Esophagus muscularis mucosa (tissue), 4 donors: ENCODE data around the gene ROBO1. TPM values are rescaled to one million over a fixed set of nuclear protein-coding genes. Genes with fewer than 3 reads are reported as not detected.

Experiments used
- DNase-seq: peaks from one replicate; pipeline ENCODE4 v3.0.0-alpha.2; 2017; ENCODE audit errors: extremely low spot score
- H3K27ac ChIP-seq, 4 donors: fragments of 200-600 bp; sonication (generic); replicated peaks in 1 of 4; 1 replicate in 3 of 4; 2 replicates in 1 of 4; pipeline ENCODE4 v1.5.1; 2016 to 2019; ENCODE audit warnings: mild to moderate bottlenecking in 1 of 4
- H3K27me3 ChIP-seq, 4 donors: fragments of 200-600 bp; sonication (generic); one replicate each; pipeline versions ENCODE4 v1.5.1 to v1.6.0; 2016 to 2019
- H3K36me3 ChIP-seq, 4 donors: fragments of 200-600 bp; sonication (generic); one replicate each; pipeline ENCODE4 v1.5.1; 2016 to 2019
- H3K4me1 ChIP-seq, 4 donors: fragments of 200-600 bp; sonication (generic); one replicate each; pipeline ENCODE4 v1.5.1; 2016 to 2019
- H3K4me3 ChIP-seq, 4 donors: fragments of 200-600 bp; sonication (generic); 1 replicate in 2 of 4; 2 replicates in 2 of 4; pipeline ENCODE4 v1.5.1; 2016 to 2019; ENCODE audit warnings: mild to moderate bottlenecking in 4 of 4, moderate library complexity in 1 of 4
- H3K9me3 ChIP-seq, 4 donors: fragments of 200-600 bp; sonication (generic); 1 replicate in 3 of 4; 2 replicates in 1 of 4; pipeline ENCODE4 v1.5.1; 2016 to 2019
- EP300 ChIP-seq: sonication (generic); formaldehyde crosslinking; IDR thresholded peaks from one replicate; pipeline ENCODE4 v1.6.1; 2017; ENCODE audit warnings: antibody characterized with exemption
- POLR2A ChIP-seq: fragments of 450-650 bp; IDR thresholded peaks from one replicate; pipeline ENCODE4 v1.6.1; 2017; ENCODE audit warnings: antibody characterized with exemption, moderate library complexity, mild to moderate bottlenecking, low read depth
- POLR2AphosphoS5 ChIP-seq, 2 donors: sonication (generic); formaldehyde crosslinking; IDR thresholded peaks; one replicate each; pipeline ENCODE4 v1.6.1; 2017; ENCODE audit warnings: antibody characterized with exemption in 2 of 2
- WGBS: methylation state at CpG from one replicate; pipeline ENCODE4 v1.1.5; 2018; 5-methylcytosine and 5-hydroxymethylcytosine counted together
- intact Hi-C: fragments of 100-400 bp; cut with DNase I; formaldehyde crosslinking; loops from one replicate; pipeline ENCODE4 v1.15.1; 2023
- total RNA-seq, 4 donors: library from RNA; depleted of rRNA; stranded (reverse); fragments of >200 nt; gene quantifications; one replicate each; pipeline versions ENCODE4 v1.1.0 to v1.2.1, GENCODE V29; 2016
- TF ChIP-seq, protein P1 (sequence below), 3 experiments: fragments of 200-600 bp in 2 of 3; fragments of 450-650 bp in 1 of 3; sonication (generic) in 2 of 3; IDR thresholded peaks; one replicate each; pipeline ENCODE4 v1.5.1; 2017 to 2019; ENCODE audit warnings: antibody characterized with exemption in 3 of 3, mild to moderate bottlenecking in 2 of 3, moderate library complexity in 1 of 3

The ROBO1 gene
- total RNA-seq, 4 donors from 2014 or later = 9.6 to 14.2 (median 12.6) TPM

DNA sequence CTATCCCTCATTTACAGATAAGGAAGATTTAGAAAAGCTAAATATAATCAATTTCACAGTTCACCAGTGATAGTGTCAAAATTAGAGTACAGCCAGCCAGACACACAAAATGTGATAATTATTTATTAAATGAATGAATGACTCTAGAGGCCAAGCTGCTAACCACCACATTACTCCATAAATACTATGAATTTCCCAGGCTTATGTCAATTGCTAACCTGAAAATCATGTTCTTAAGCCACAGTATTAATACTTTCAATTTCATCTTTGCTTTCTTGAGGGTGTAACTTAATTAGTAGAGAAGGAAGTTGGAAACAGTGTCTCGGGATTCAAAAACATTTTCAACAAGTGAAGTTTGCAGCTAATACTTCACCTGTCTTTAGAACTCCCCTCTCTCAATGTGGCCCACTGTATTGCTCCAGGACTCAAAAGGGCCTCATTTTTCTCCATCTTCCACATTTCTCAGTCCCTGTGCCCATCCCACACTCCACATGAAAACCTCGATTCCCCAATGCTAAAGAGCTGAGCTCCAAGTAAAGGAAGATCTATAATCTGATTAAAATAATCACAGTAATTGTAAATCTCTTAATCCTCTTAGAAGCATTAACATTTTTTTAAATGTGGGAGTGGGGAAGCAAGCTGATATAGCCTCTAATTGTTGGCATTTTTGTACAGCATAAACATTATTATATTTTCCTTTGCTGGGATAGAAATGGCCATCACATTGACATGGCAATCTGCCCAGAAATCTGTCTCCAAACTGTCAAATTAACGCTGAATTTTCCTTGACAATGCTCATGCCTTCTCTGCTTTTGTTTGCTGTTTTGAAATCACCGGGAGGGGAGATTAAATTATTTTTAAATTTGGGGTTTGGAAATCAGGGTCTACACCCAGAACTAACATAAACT lies 765.1 kb downstream of the ROBO1 start:
- Histone ChIP-seq H3K9me3 (no peaks in the 10 kb centered on the region), H3K27me3 (no peaks in the 10 kb centered on the region), H3K27ac (no peak overlapping the region), H3K36me3 (no peaks in the 10 kb centered on the region), H3K4me3 (no peak overlapping the region), H3K4me1 (no peaks in the 10 kb centered on the region)
- TF ChIP-seq, protein P1, sequence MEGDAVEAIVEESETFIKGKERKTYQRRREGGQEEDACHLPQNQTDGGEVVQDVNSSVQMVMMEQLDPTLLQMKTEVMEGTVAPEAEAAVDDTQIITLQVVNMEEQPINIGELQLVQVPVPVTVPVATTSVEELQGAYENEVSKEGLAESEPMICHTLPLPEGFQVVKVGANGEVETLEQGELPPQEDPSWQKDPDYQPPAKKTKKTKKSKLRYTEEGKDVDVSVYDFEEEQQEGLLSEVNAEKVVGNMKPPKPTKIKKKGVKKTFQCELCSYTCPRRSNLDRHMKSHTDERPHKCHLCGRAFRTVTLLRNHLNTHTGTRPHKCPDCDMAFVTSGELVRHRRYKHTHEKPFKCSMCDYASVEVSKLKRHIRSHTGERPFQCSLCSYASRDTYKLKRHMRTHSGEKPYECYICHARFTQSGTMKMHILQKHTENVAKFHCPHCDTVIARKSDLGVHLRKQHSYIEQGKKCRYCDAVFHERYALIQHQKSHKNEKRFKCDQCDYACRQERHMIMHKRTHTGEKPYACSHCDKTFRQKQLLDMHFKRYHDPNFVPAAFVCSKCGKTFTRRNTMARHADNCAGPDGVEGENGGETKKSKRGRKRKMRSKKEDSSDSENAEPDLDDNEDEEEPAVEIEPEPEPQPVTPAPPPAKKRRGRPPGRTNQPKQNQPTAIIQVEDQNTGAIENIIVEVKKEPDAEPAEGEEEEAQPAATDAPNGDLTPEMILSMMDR (IDR thresholded peaks at IDR 0.05) = no peak
- TF ChIP-seq EP300 = no peak
- no peak for TF ChIP-seq POLR2A
- no peak for TF ChIP-seq POLR2AphosphoS5 (IDR thresholded peaks at IDR 0.05)
- DNase-seq = no peak
- WGBS = 50% methylated on average over 4 of the region's 4 CpGs
- intact Hi-C loops = no loop called here

DNA sequence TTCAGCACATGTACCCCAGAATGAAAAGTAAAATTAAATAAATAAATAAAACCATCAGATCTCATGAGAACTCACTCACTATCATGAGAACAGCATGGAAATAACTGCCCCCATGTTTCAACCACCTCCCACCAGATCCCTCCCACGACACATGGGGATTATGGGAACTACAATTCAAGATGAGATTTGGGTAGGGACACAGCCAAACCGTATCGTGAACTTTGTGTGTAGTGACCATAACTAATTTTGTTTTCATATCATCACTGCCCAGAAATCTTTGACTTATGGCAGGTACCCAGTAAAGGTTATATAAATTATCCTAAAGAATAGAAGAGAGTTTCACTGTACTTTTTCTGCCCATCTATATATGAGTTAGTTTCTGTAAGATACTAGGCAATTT lies 766.5 kb downstream of the ROBO1 start:
- TF ChIP-seq POLR2A (no peak), POLR2AphosphoS5 (IDR thresholded peaks at IDR 0.05) (no peak)
- TF ChIP-seq, protein P1 (IDR thresholded peaks at IDR 0.05) = no peak

DNA sequence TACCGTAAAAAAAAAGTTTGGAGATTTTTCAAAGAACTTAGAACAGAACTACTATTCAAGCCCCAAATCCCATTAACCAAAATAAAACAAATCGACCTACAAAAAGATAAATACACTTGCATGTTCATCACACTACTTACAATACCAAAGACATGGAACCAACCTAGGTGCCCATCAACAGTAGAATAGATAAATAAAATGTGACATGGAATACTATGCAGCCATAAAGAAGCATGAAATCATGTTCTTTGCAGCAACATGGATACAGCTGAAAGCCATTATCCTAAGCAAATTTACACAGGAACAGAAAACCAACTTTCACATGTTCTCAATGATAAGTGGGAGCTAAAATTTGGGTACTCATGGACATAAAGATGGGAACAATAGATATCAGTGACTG lies 768.7 kb downstream of the ROBO1 start:
- H3K36me3 ChIP-seq = no peaks in the 10 kb centered on the region
- TF ChIP-seq EP300 = no peak
- TF ChIP-seq, protein P1 (IDR thresholded peaks at IDR 0.05) = no peak
- no peak overlapping the region for H3K4me3 ChIP-seq
- intact Hi-C loops = no loop called here
- DNase-seq = no peak
- 96% methylated on average over 2 of the region's 2 CpGs for WGBS
- no peaks in the 10 kb centered on the region for H3K27me3 ChIP-seq
- no peaks in the 10 kb centered on the region for H3K4me1 ChIP-seq
- H3K27ac ChIP-seq = no peak overlapping the region
- H3K9me3 ChIP-seq = no peaks in the 10 kb centered on the region

More for the DNA sequence above, 766.5 kb downstream of the ROBO1 start:
- intact Hi-C loops = no loop called here
- Histone ChIP-seq H3K4me1 (no peaks in the 10 kb centered on the region), H3K27ac (no peak overlapping the region), H3K36me3 (no peaks in the 10 kb centered on the region), H3K4me3 (no peak overlapping the region), H3K9me3 (no peaks in the 10 kb centered on the region), H3K27me3 (no peaks in the 10 kb centered on the region)
- no peak for DNase-seq
- 90% methylated on average over 3 of the region's 3 CpGs for WGBS

DNA sequence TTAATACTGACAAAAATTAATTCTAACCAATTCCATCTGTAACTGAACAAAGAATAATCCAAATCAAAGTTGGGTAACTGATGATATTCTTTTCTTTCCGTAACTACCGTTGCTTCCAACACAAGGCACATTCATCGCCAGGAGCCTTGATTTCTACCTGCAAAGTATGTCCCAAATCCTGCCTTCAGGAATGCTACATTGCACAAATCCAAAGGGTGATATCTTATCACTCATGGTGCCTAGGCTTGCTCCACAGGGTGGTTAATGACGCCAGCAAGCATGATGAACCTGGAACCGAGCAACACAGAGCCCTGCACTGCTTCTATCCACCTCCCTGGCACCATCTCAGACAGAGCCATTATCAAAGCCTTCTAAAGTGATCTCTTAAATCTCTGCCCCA lies 772.7 kb downstream of the ROBO1 start:
- no peak overlapping the region for H3K27ac ChIP-seq
- no peaks in the 10 kb centered on the region for H3K36me3 ChIP-seq
- 96% methylated on average over 5 of the region's 5 CpGs for WGBS
- H3K9me3 ChIP-seq = peaks cover 0 to 16% (median 8%) of the 10 kb centered on the region in 4 donors
- DNase-seq = no peak
- intact Hi-C loops = no loop called here
- no peak overlapping the region for H3K4me3 ChIP-seq
- no peaks in the 10 kb centered on the region for H3K4me1 ChIP-seq
- H3K27me3 ChIP-seq = no peaks in the 10 kb centered on the region
- no peak for TF ChIP-seq EP300
- no peak for TF ChIP-seq POLR2AphosphoS5 (IDR thresholded peaks at IDR 0.05)
- TF ChIP-seq POLR2A = no peak

DNA sequence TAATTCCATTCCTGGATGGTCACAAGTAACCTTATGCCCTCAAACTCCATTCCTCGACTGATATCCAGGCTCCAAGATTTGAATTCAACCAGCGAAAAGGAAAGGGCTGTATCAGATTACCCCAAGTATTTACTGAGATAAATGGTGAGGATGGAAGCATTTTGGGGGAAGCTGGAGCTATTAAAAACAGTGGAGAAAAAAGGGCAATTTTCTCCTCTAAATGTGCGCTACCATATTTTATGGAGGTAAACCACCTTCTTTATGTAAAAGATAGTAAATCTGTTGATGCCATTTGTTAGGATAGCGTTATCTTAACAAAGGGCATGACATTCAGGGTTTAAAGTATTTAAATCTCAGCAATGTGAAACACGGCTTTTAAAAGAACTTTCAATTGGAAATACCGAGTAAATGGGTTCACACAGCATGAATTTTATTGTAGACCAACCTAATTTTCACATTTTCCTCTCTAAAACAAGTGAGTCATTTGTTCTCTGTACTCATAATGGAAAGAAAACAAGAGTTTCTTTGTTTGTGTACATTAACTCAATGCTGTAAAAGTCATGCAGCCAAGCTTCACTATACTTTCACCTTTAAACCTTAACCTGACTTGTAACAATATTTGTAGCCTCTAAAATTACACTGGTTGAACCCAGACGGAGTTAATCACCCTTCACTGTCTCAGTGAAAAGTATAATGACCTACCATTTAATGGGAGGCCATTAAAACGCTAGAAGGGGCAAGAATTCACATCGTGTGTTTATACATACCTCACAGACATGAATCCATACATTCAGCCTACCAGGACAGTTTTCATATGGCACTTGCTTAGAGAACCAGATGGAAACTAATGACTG lies 773.4 kb downstream of the ROBO1 start:
- Histone ChIP-seq H3K9me3 (peaks cover 0 to 16% (median 8%) of the 10 kb centered on the region in 4 donors), H3K27me3 (no peaks in the 10 kb centered on the region), H3K4me1 (no peaks in the 10 kb centered on the region), H3K27ac (no peak overlapping the region), H3K4me3 (no peak overlapping the region), H3K36me3 (no peaks in the 10 kb centered on the region)
- intact Hi-C loops = no loop called here
- TF ChIP-seq EP300 (no peak), POLR2AphosphoS5 (IDR thresholded peaks at IDR 0.05) (no peak), POLR2A (no peak)
- TF ChIP-seq, protein P1 (IDR thresholded peaks at IDR 0.05) = no peak
- 82% methylated on average over 9 of the region's 9 CpGs for WGBS
- no peak for DNase-seq
